ENCODE results near the gene AMN. TPM values are rescaled to one million over a fixed set of nuclear protein-coding genes. Genes with fewer than 3 reads are reported as not detected.

The AMN gene
- total RNA-seq, 1 experiment from 2014 or later, result 5.6 TPM

DNA sequence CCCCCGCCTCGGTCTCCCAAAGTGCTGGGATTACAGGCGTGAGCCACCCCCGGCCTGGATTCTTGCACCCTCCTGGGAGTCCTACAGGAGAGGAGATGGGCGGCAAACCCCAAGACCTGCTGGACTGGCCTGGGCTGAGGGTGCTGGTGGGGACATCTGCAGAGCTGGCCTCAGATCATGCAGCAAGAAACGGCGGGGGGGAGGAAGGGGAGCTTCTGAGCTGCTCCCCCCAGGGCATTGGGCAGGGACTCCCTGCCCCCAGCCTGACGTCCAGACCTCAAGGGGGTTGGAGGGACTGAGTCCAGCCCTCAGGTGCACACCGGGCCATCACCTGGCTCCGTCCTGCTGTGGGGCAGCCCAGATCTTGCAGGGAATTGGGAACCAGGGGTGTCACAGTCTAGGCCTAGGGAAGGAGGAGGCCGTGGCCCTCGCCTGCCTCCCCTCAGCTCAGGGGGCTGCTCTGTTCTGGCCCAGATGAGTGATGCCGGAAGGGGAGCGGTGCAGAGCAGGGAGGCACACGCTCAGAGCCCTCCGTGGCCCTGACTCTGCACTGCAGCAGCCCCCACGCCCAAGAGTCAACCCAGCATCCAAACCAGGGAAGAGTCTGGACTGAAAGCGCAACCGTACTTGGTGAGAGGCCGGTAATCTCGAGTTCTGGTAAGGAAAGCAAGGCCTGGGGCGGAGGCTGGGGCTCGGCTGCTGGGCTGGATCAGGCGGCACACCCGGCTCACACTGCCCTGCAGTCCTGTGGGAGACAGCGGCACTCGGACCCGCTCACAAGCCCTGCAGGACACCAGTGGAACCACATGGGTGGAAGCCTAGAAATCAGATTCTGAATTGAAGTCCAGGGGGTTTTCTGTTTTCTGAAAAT lies 8.9 kb upstream of the AMN start:
- DNase-seq (ENCODE audit: low spot score), result no peak
- H3K36me3 ChIP-seq (ENCODE audit: insufficient read depth, low read length, poor library complexity, severe bottlenecking), result no peaks in the 10 kb centered on the region
- CTCF ChIA-PET, result interaction anchor here (0.5 to 1.0 kb wide), 3 partner anchors 138 to 232 kb away, joined by 3 to 6 read pairs (median 4); no protein-coding TSS in a partner anchor
- no peaks in the 10 kb centered on the region for H3K9me3 ChIP-seq (ENCODE audit: low read depth, low read length, poor library complexity, severe bottlenecking)
- POLR2A ChIA-PET (ENCODE audit: low non-redundant PET), result interaction anchor here (0.8 kb wide), 1 partner anchor 14 kb away, joined by 3 read pairs; no protein-coding TSS in a partner anchor
- H3K27me3 ChIP-seq (replicated peaks; ENCODE audit: insufficient read depth, low read depth, low read length, poor library complexity), result no peaks in the 10 kb centered on the region
- intact Hi-C loops (cut with micrococcal nuclease; ENCODE audit: unreplicated experiment), result loop anchor here (10.0 kb wide), 1 partner anchor 389 kb away; no protein-coding TSS in a partner anchor
- no peak overlapping the region for H3K27ac ChIP-seq (ENCODE audit: low read depth, low read length, poor library complexity, severe bottlenecking)
- no peaks in the 10 kb centered on the region for H3K4me1 ChIP-seq (ENCODE audit: insufficient read depth, low read length, poor library complexity, severe bottlenecking)
- H3K4me3 ChIP-seq (ENCODE audit: low read depth, low read length, poor library complexity, severe bottlenecking), result no peak overlapping the region
- TF ChIP-seq EZH2 (IDR thresholded peaks at IDR 0.05; ENCODE audit: borderline replicate concordance, low read depth, low read length, poor library complexity, severe bottlenecking), result no peak
- TF ChIP-seq, protein P1, sequence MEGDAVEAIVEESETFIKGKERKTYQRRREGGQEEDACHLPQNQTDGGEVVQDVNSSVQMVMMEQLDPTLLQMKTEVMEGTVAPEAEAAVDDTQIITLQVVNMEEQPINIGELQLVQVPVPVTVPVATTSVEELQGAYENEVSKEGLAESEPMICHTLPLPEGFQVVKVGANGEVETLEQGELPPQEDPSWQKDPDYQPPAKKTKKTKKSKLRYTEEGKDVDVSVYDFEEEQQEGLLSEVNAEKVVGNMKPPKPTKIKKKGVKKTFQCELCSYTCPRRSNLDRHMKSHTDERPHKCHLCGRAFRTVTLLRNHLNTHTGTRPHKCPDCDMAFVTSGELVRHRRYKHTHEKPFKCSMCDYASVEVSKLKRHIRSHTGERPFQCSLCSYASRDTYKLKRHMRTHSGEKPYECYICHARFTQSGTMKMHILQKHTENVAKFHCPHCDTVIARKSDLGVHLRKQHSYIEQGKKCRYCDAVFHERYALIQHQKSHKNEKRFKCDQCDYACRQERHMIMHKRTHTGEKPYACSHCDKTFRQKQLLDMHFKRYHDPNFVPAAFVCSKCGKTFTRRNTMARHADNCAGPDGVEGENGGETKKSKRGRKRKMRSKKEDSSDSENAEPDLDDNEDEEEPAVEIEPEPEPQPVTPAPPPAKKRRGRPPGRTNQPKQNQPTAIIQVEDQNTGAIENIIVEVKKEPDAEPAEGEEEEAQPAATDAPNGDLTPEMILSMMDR (conservative IDR thresholded peaks at IDR 0.05; ENCODE audit: low read depth, low read length), result no peak
- no TSS peak for BruUV-seq (replicated peaks)

- POLR2A ChIA-PET (ENCODE audit: low non-redundant PET), result interaction anchor here (0.8 kb wide), 1 partner anchor 13 kb away, joined by 3 read pairs; no protein-coding TSS in a partner anchor
- no peaks in the 10 kb centered on the region for H3K4me1 ChIP-seq (ENCODE audit: insufficient read depth, low read length, poor library complexity, severe bottlenecking)
- no peak for TF ChIP-seq EZH2 (IDR thresholded peaks at IDR 0.05; ENCODE audit: borderline replicate concordance, low read depth, low read length, poor library complexity, severe bottlenecking)
- TF ChIP-seq, protein P1 (conservative IDR thresholded peaks at IDR 0.05; ENCODE audit: low read depth, low read length), result no peak
- H3K9me3 ChIP-seq (ENCODE audit: low read depth, low read length, poor library complexity, severe bottlenecking), result no peaks in the 10 kb centered on the region
- H3K27me3 ChIP-seq (replicated peaks; ENCODE audit: insufficient read depth, low read depth, low read length, poor library complexity), result no peaks in the 10 kb centered on the region
- no peaks in the 10 kb centered on the region for H3K36me3 ChIP-seq (ENCODE audit: insufficient read depth, low read length, poor library complexity, severe bottlenecking)
- no peak overlapping the region for H3K4me3 ChIP-seq (ENCODE audit: low read depth, low read length, poor library complexity, severe bottlenecking)
- DNase-seq (ENCODE audit: low spot score), result no peak
- no TSS peak for BruUV-seq (replicated peaks)
- CTCF ChIA-PET, result interaction anchor here (0.9 kb wide), 1 partner anchor 220 kb away, joined by 3 read pairs; no protein-coding TSS in a partner anchor
- intact Hi-C loops (cut with micrococcal nuclease; ENCODE audit: unreplicated experiment), result loop anchor here (5.0 to 10.0 kb wide), 2 partner anchors 222 to 390 kb away; no protein-coding TSS in a partner anchor
- no peak overlapping the region for H3K27ac ChIP-seq (ENCODE audit: low read depth, low read length, poor library complexity, severe bottlenecking)
These were observed 7.8 kb upstream of the AMN start for GRCh38 chr14:102914474-102915291.

Measured in A673 (cell line).